Right renal cortex interstitium (tissue), 3 donors: Measurements from ENCODE around the gene PROB1. TPM values are rescaled to one million over a fixed set of nuclear protein-coding genes. Genes with fewer than 3 reads are reported as not detected.
"Not testable (repeated sequence)": the region's sequence is repeated elsewhere in the genome, so short reads cannot be mapped to it uniquely, and the experiment has no call there.

ENCODE experiments used
- DNase-seq, 3 donors: peaks; one replicate each; pipeline ENCODE4 v3.0.0-alpha.2; 2013; ENCODE audit warnings: low read depth in 3 of 3, low spot score in 2 of 3
- polyA plus RNA-seq, 3 donors: library from polyadenylated mRNA; unstranded; fragments of 120-200 nt; gene quantifications; one replicate each; pipeline ENCODE4 v1.2.1, GENCODE V29; 2013; ENCODE audit not compliant: insufficient read length in 3 of 3

Gene PROB1
- polyA plus RNA-seq, 3 donors: 1.7 to 2.0 (median 1.9) TPM

- no peak for DNase-seq
Measured at GRCh38 chr5:139394123-139394653, 716 bp downstream of the PROB1 start.

- no peak for DNase-seq
Measured at GRCh38 chr5:139393497-139394122, 1.3 kb downstream of the PROB1 start.

GRCh38 chr5:139392678-139393496, 2.0 kb downstream of the PROB1 start:
- no peak for DNase-seq

GRCh38 chr5:139392324-139392677, 2.6 kb downstream of the PROB1 start:
- no peak for DNase-seq

GRCh38 chr5:139391570-139392323, 3.2 kb downstream of the PROB1 start:
- DNase-seq: no peak

GRCh38 chr5:139390639-139391569, 4.0 kb downstream of the PROB1 start:
- no peak for DNase-seq

- DNase-seq: no peak
Measured at GRCh38 chr5:139389701-139390638, 4.9 kb downstream of the PROB1 start, which contains the start of gene MZB1. MZB1 (minus strand) TSS chr5:139389913; CDS start chr5:139389856, 57 bp downstream.

- DNase-seq: no peak
Measured at GRCh38 chr5:139388198-139388821, 6.6 kb downstream of the PROB1 start.

- no peak for DNase-seq
Measured at GRCh38 chr5:139387611-139388197, 7.2 kb downstream of the PROB1 start.

- not testable (repeated sequence) for DNase-seq
Measured at GRCh38 chr5:139386956-139387355, 7.9 kb downstream of the PROB1 start.

GRCh38 chr5:139386050-139386438, 8.9 kb downstream of the PROB1 start:
- no peak for DNase-seq

GRCh38 chr5:139385061-139386049, 9.5 kb downstream of the PROB1 start:
- DNase-seq: no peak

GRCh38 chr5:139384591-139385051, 10.3 kb downstream of the PROB1 start:
- no peak for DNase-seq

GRCh38 chr5:139383993-139384590, 10.8 kb downstream of the PROB1 start:
- DNase-seq: no peak

- DNase-seq: no peak
Measured at GRCh38 chr5:139383275-139383992, 11.5 kb downstream of the PROB1 start, which contains the start of gene SLC23A1. SLC23A1 (minus strand) TSS chr5:139383297; CDS start chr5:139383253, 44 bp downstream.

GRCh38 chr5:139382807-139383206, 12.1 kb downstream of the PROB1 start:
- no peak for DNase-seq
